H1 (cell line): ENCODE measurements around the gene PARD3. TPM values are rescaled to one million over a fixed set of nuclear protein-coding genes. Genes with fewer than 3 reads are reported as not detected.

ENCODE experiments used
- CTCF ChIA-PET: fragments of 300-600 bp; sonication (Branson Sonifier 250); formaldehyde crosslinking; loops from one replicate; lab custom pipeline; 2021; ENCODE audit not compliant: partially characterized antibody; lab: Charles Lee
- POLR2A ChIA-PET: fragments of 300-600 bp; sonication (Branson Sonifier 250); formaldehyde crosslinking; loops from one replicate; lab custom pipeline; 2021; ENCODE audit warnings: inconsistent platforms; ENCODE audit not compliant: partially characterized antibody; lab: Charles Lee
- DNase-seq, 2 experiments: peaks; one replicate each; pipeline versions ENCODE4 v3.0.0 to v3.0.0-alpha.2; 2010 to 2022; ENCODE audit warnings: low spot score in 2 of 2, low read depth in 1 of 2, mixed read lengths in 1 of 2
- FAIRE-seq: peaks from 2 replicates; lab custom pipeline; 2011; peaks lifted over from hg19 to GRCh38; lab: Jason Lieb, UNC
- H2AFZ ChIP-seq: 2 replicates; pipeline ENCODE4 v1.8.1; 2012; ENCODE audit warnings: low read length, inconsistent platforms
- H2AK5ac ChIP-seq: 2 replicates; pipeline ENCODE4 v1.6.1; 2013; ENCODE audit warnings: low read depth, low read length
- H2BK120ac ChIP-seq: replicated peaks from 2 replicates; pipeline ENCODE3; 2013; ENCODE audit warnings: low read depth, low read length, inconsistent platforms
- H2BK12ac ChIP-seq: 2 replicates; pipeline ENCODE4 v1.6.1; 2013; ENCODE audit warnings: low read depth, low read length
- H2BK15ac ChIP-seq: 2 replicates; pipeline ENCODE4 v1.6.1; 2013; ENCODE audit warnings: low read length
- H2BK20ac ChIP-seq: 2 replicates; pipeline ENCODE4 v1.6.1; 2013; ENCODE audit warnings: low read length
- H2BK5ac ChIP-seq: 2 replicates; pipeline ENCODE4 v1.6.1; 2013; ENCODE audit warnings: low read depth, low read length
- H3K14ac ChIP-seq: 2 replicates; pipeline ENCODE4 v1.6.1; 2013; ENCODE audit warnings: inconsistent platforms; ENCODE audit not compliant: insufficient read length
- H3K18ac ChIP-seq: 2 replicates; pipeline ENCODE4 v1.6.1; 2013; ENCODE audit warnings: low read length; ENCODE audit errors: extremely low read depth
- H3K23ac ChIP-seq: 2 replicates; pipeline ENCODE4 v1.6.1; 2013; ENCODE audit warnings: inconsistent platforms; ENCODE audit not compliant: insufficient read length
- H3K23me2 ChIP-seq: 2 replicates; pipeline ENCODE4 v1.6.1; 2013; ENCODE audit warnings: low read depth, low read length
- H3K27ac ChIP-seq: 2 replicates; pipeline ENCODE4 v1.6.1; 2011; ENCODE audit warnings: low read depth, low read length, inconsistent platforms
- H3K27me3 ChIP-seq, 4 experiments: replicated peaks in 1 of 4; 1 replicate in 1 of 4; 2 replicates in 3 of 4; pipeline versions ENCODE4 v1.6.1 to v1.8.1; 2011 to 2013; ENCODE audit warnings: low read length in 3 of 4, mild to moderate bottlenecking in 3 of 4, inconsistent platforms in 2 of 4, mixed read lengths in 2 of 4, moderate library complexity in 1 of 4; ENCODE audit not compliant: control insufficient read depth in 3 of 4, insufficient read depth in 3 of 4; ENCODE audit errors: extremely low read depth in 1 of 4
- H3K36me3 ChIP-seq, 4 experiments: 2 replicates each; pipeline versions ENCODE4 v1.6.1 to v1.8.1; 2011 to 2013; ENCODE audit warnings: mild to moderate bottlenecking in 4 of 4, low read length in 3 of 4, moderate library complexity in 2 of 4, control low read depth in 1 of 4, inconsistent platforms in 1 of 4; ENCODE audit not compliant: insufficient read depth in 4 of 4, control insufficient read depth in 2 of 4
- H3K4ac ChIP-seq: replicated peaks from 2 replicates; pipeline ENCODE3; 2013; ENCODE audit warnings: low read length, low read depth, mixed read lengths, inconsistent platforms; ENCODE audit not compliant: insufficient read length
- H3K4me1 ChIP-seq, 4 experiments: replicated peaks in 1 of 4; 1 replicate in 1 of 4; 2 replicates in 3 of 4; pipeline versions ENCODE4 v1.6.1 to v1.8.1; 2011 to 2013; ENCODE audit warnings: low read length in 3 of 4, inconsistent platforms in 2 of 4, mixed read lengths in 1 of 4; ENCODE audit not compliant: insufficient read depth in 4 of 4, control insufficient read depth in 3 of 4
- H3K4me2 ChIP-seq, 2 experiments: 2 replicates each; pipeline versions ENCODE4 v1.6.1 to v1.8.1; 2011 to 2013; ENCODE audit warnings: low read depth in 2 of 2, low read length in 2 of 2, control low read depth in 1 of 2, inconsistent platforms in 1 of 2, mild to moderate bottlenecking in 1 of 2; ENCODE audit not compliant: insufficient read depth in 1 of 2
- H3K4me3 ChIP-seq, 4 experiments: fragments of 200-600, 300-600 bp in 1 of 4; sonication (generic), shearing (Covaris generic), sonication (Bioruptor Twin) in 1 of 4; 2 replicates each; pipeline versions ENCODE4 v1.5.1 to v1.8.1; 2011 to 2016; ENCODE audit warnings: low read length in 4 of 4, low read depth in 3 of 4, control low read depth in 2 of 4, inconsistent platforms in 2 of 4, mild to moderate bottlenecking in 2 of 4, mixed read lengths in 1 of 4, moderate library complexity in 1 of 4; ENCODE audit not compliant: insufficient read depth in 2 of 4; ENCODE audit errors: extremely low read depth in 1 of 4
- H3K56ac ChIP-seq: replicated peaks from 2 replicates; pipeline ENCODE3; 2013; ENCODE audit warnings: low read depth, mild to moderate bottlenecking, mixed read lengths, low read length, inconsistent platforms; ENCODE audit not compliant: insufficient read length
- H3K79me1 ChIP-seq: 2 replicates; pipeline ENCODE4 v1.6.1; 2013; ENCODE audit warnings: low read depth, low read length, control low read depth
- H3K79me2 ChIP-seq, 2 experiments: 2 replicates each; pipeline versions ENCODE4 v1.6.1 to v1.8.1; 2012 to 2013; ENCODE audit warnings: low read length in 2 of 2, mild to moderate bottlenecking in 2 of 2, inconsistent platforms in 1 of 2; ENCODE audit not compliant: insufficient read depth in 2 of 2, control insufficient read depth in 1 of 2
- H3K9ac ChIP-seq, 4 experiments: replicated peaks in 1 of 4; 1 replicate in 1 of 4; 2 replicates in 3 of 4; pipeline versions ENCODE4 v1.6.1 to v1.8.1; 2011 to 2013; ENCODE audit warnings: low read depth in 3 of 4, low read length in 3 of 4, control low read depth in 2 of 4, mild to moderate bottlenecking in 2 of 4, moderate library complexity in 2 of 4, inconsistent platforms in 1 of 4; ENCODE audit errors: extremely low read depth in 1 of 4
- H3K9me3 ChIP-seq, 2 experiments: 2 replicates each; pipeline versions ENCODE4 v1.6.1 to v1.8.1; 2012 to 2013; ENCODE audit warnings: mild to moderate bottlenecking in 2 of 2, moderate library complexity in 2 of 2, control low read depth in 1 of 2, inconsistent platforms in 1 of 2, low read depth in 1 of 2, low read length in 1 of 2, mixed read lengths in 1 of 2; ENCODE audit not compliant: insufficient read depth in 2 of 2
- H4K20me1 ChIP-seq, 2 experiments: replicated peaks in 1 of 2; 2 replicates each; pipeline versions ENCODE3 to v1.8.1; 2011 to 2013; ENCODE audit warnings: inconsistent platforms in 2 of 2, low read length in 2 of 2, mild to moderate bottlenecking in 1 of 2; ENCODE audit not compliant: insufficient read depth in 2 of 2, control insufficient read depth in 1 of 2
- H4K5ac ChIP-seq: 2 replicates; pipeline ENCODE4 v1.6.1; 2013; ENCODE audit warnings: low read length, low read depth, mixed read lengths, inconsistent platforms; ENCODE audit not compliant: insufficient read length
- H4K8ac ChIP-seq: 2 replicates; pipeline ENCODE4 v1.8.0; 2013; ENCODE audit warnings: mild to moderate bottlenecking, moderate library complexity, low read length, inconsistent platforms; ENCODE audit not compliant: insufficient read depth; ENCODE audit errors: extremely low read depth
- H4K91ac ChIP-seq: replicated peaks from 2 replicates; pipeline ENCODE3; 2013; ENCODE audit warnings: low read length, mixed read lengths, inconsistent platforms; ENCODE audit not compliant: insufficient read length
- BACH1 ChIP-seq: IDR thresholded peaks from 2 replicates; pipeline ENCODE4 v1.6.1; 2012; ENCODE audit warnings: low read length, improper control_type of control experiment
- CTCF ChIP-seq, 3 experiments: IDR thresholded peaks; 1 replicate in 2 of 3; 2 replicates in 1 of 3; pipeline versions ENCODE4 v1.5.1 to v1.6.1; 2011; ENCODE audit warnings: low read length in 3 of 3, mild to moderate bottlenecking in 3 of 3, inconsistent platforms in 2 of 3, low read depth in 1 of 3, moderate library complexity in 1 of 3; ENCODE audit not compliant: insufficient read depth in 1 of 3; ENCODE audit errors: control extremely low read depth in 1 of 3
- GABPA ChIP-seq: IDR thresholded peaks from 2 replicates; pipeline ENCODE4 v1.6.1; 2011; ENCODE audit warnings: mild to moderate bottlenecking, low read length, moderate library complexity, borderline replicate concordance; ENCODE audit not compliant: insufficient read depth
- SIRT6 ChIP-seq: IDR thresholded peaks from one replicate; pipeline ENCODE4 v1.7.1; 2012; ENCODE audit warnings: low read length, inconsistent platforms
- WGBS, 2 experiments: shearing (Covaris generic) in 1 of 2; methylation state at CpG; one replicate each; pipeline versions ENCODE4 v1.1.6 to v1.1.7; 2013 to 2015; ENCODE audit warnings: low lambda C conversion rate in 2 of 2, mixed read lengths in 2 of 2, inconsistent platforms in 1 of 2, low coverage in 1 of 2, missing lambda C conversion rate in 1 of 2; ENCODE audit not compliant: insufficient replicate concordance in 2 of 2, insufficient coverage in 1 of 2, insufficient read length in 1 of 2; ENCODE audit errors: extremely low coverage in 1 of 2, missing lambda C conversion rate in 1 of 2; 5-methylcytosine and 5-hydroxymethylcytosine counted together
- polyA plus RNA-seq, 7 experiments: library from polyadenylated mRNA; depleted of rRNA in 3 of 7; stranded (reverse) in 5 of 7; unstranded in 2 of 7; fragments of >200 nt in 5 of 7; fragments of 200-250 nt in 2 of 7; gene quantifications; 1 replicate in 5 of 7; 2 replicates in 1 of 7; 4 replicates in 1 of 7; pipeline versions ENCODE4 v1.2.1 to v1.2.3, GENCODE V29; 2011 to 2013; ENCODE audit warnings: missing spikeins in 2 of 7, mixed read lengths in 2 of 7
- total RNA-seq: library from RNA; stranded (reverse); fragmentation: NEBNext Ultra II Directional; extraction: Animal tissue kit (Norgen Biotek cat#: 25700); gene quantifications from 2 replicates; pipeline ENCODE4 v1.2.1, GENCODE V29; 2021

PARD3 gene
- total and polyA plus RNA-seq, 2 of the 8 experiments (the other 6 are each of a cell fraction or from before 2014, with no cell fraction given) = 19.7 to 49.1 TPM

- no peaks in the 10 kb centered on the region for H3K79me2 ChIP-seq
- no peak overlapping the region for H2BK12ac ChIP-seq
- no peak overlapping the region for H2BK15ac ChIP-seq
- H3K18ac ChIP-seq = no peak overlapping the region
- ChIA-PET POLR2A (no interaction called here), CTCF (interaction anchor here (1.5 kb wide), 1 partner anchor 170 kb away, joined by 4 read pairs; no protein-coding TSS in a partner anchor)
- no peak overlapping the region for H4K8ac ChIP-seq
- no peak overlapping the region for H3K4ac ChIP-seq
- peaks cover 0 to 2% of the 10 kb centered on the region in 2 experiments; a peak in 1 of 4 replicates for H3K9me3 ChIP-seq
- H3K27ac ChIP-seq = no peak overlapping the region
- no peak overlapping the region for H4K91ac ChIP-seq
- no peak overlapping the region for H3K9ac ChIP-seq
- H3K4me3 ChIP-seq = no peak overlapping the region
- no peaks in the 10 kb centered on the region for H3K4me1 ChIP-seq
- WGBS, 2 experiments = 86% methylated on average over 17 of the region's 17 CpGs; no CpG with 5 or more reads in 1 of the 2 experiments
- H2AFZ ChIP-seq = no peak overlapping the region
- H2AK5ac ChIP-seq = no peak overlapping the region
- H3K23ac ChIP-seq = no peak overlapping the region
- H4K20me1 ChIP-seq = no peaks in the 10 kb centered on the region
- no peaks in the 10 kb centered on the region for H3K36me3 ChIP-seq
- H3K14ac ChIP-seq = no peak overlapping the region
- peaks cover 2% of the 10 kb centered on the region; the same call in 1 of the 2 replicates for H3K23me2 ChIP-seq
- no peak overlapping the region for H3K4me2 ChIP-seq
- DNase-seq (no peak), FAIRE-seq (no peak)
- H3K79me1 ChIP-seq = no peaks in the 10 kb centered on the region
- H2BK120ac ChIP-seq = no peak overlapping the region
- H3K56ac ChIP-seq = no peak overlapping the region
- no peak overlapping the region for H4K5ac ChIP-seq
- H3K27me3 ChIP-seq = no peaks in the 10 kb centered on the region
- no peak overlapping the region for H2BK20ac ChIP-seq
- no peak overlapping the region for H2BK5ac ChIP-seq
- TF ChIP-seq BACH1 (no peak), SIRT6 (no peak), CTCF (IDR thresholded peaks at IDR 0.05; ENCODE audit: control extremely low read depth in 1 of 3, insufficient read depth in 1 of 3, low read depth in 1 of 3, low read length in 3 of 3) (no peak), GABPA (no peak)
Observed at GRCh38 chr10:34079702-34080484, 735.2 kb downstream of the PARD3 start.
